ENCODE measurements around the gene TMEM121.

TMEM121 gene

GRCh38 chr14:105486974-105487448 lies 39.4 kb upstream of the TMEM121 start:
- FAIRE-seq: no peak

GRCh38 chr14:105487449-105487985 lies 38.9 kb upstream of the TMEM121 start:
- DNase-seq (ENCODE audit: low spot score): no peak
- no peak for FAIRE-seq

More at GRCh38 chr14:105486974-105487448, 39.4 kb upstream of the TMEM121 start:
- DNase-seq (ENCODE audit: low spot score): no peak

- FAIRE-seq (no peak), DNase-seq (ENCODE audit: low spot score) (no peak)
Measured at GRCh38 chr14:105487986-105488777, 38.2 kb upstream of the TMEM121 start.

- no peak for FAIRE-seq
- no peak for DNase-seq (ENCODE audit: low spot score)
Measured at GRCh38 chr14:105488781-105489541, 37.4 kb upstream of the TMEM121 start.

GRCh38 chr14:105489542-105490266 lies 36.7 kb upstream of the TMEM121 start:
- FAIRE-seq (no peak), DNase-seq (ENCODE audit: low spot score) (peak; percentile 76)

GRCh38 chr14:105490267-105490571 lies 36.2 kb upstream of the TMEM121 start:
- no peak for DNase-seq (ENCODE audit: low spot score)
- no peak for FAIRE-seq

GRCh38 chr14:105490572-105491365 lies 35.6 kb upstream of the TMEM121 start, which contains the start of gene TEDC1:
Gene TEDC1 (plus strand): TSS chr14:105491246. CDS start chr14:105491376, 130 bp downstream.
- peak; percentile 58 for FAIRE-seq
- peak; percentile 92 for DNase-seq (ENCODE audit: low spot score)

- peak; percentile 79 for DNase-seq (ENCODE audit: low spot score)
- FAIRE-seq: no peak
Measured at GRCh38 chr14:105491366-105491973, 34.9 kb upstream of the TMEM121 start.

- no peak for DNase-seq (ENCODE audit: low spot score)
Measured at GRCh38 chr14:105492031-105492970, 34.1 kb upstream of the TMEM121 start.

GRCh38 chr14:105492971-105493871 lies 33.2 kb upstream of the TMEM121 start:
- FAIRE-seq (no peak), DNase-seq (ENCODE audit: low spot score) (no peak)

More at GRCh38 chr14:105492031-105492970, 34.1 kb upstream of the TMEM121 start:
- no peak for FAIRE-seq

- DNase-seq (ENCODE audit: low spot score) (no peak), FAIRE-seq (no peak)
Measured at GRCh38 chr14:105493921-105494605, 32.3 kb upstream of the TMEM121 start.

GRCh38 chr14:105494606-105494929 lies 31.8 kb upstream of the TMEM121 start:
- DNase-seq (ENCODE audit: low spot score): no peak
- FAIRE-seq: no peak

GRCh38 chr14:105495101-105495989 lies 31.0 kb upstream of the TMEM121 start:
- FAIRE-seq: no peak
- no peak for DNase-seq (ENCODE audit: low spot score)

- FAIRE-seq (no peak), DNase-seq (ENCODE audit: low spot score) (no peak)
Measured at GRCh38 chr14:105495990-105496830, 30.2 kb upstream of the TMEM121 start.

- no peak for DNase-seq (ENCODE audit: low spot score)
- no peak for FAIRE-seq
Measured at GRCh38 chr14:105496831-105497591, 29.4 kb upstream of the TMEM121 start.
